B cell (primary cell): ENCODE data around the gene SFXN3.

ENCODE experiments used
- EZH2 ChIP-seq: IDR thresholded peaks from 2 replicates; pipeline ENCODE4 v1.6.1; 2012; ENCODE audit warnings: borderline replicate concordance, low read depth, mild to moderate bottlenecking, moderate library complexity, low read length; ENCODE audit not compliant: insufficient read depth, poor library complexity, severe bottlenecking
- TF ChIP-seq, protein P1 (sequence below): fragments of 200-600 bp; IDR thresholded peaks from one replicate; pipeline ENCODE4 v1.8.0; 2022; ENCODE audit warnings: antibody characterized with exemption, mild to moderate bottlenecking

- TF ChIP-seq, protein P1, sequence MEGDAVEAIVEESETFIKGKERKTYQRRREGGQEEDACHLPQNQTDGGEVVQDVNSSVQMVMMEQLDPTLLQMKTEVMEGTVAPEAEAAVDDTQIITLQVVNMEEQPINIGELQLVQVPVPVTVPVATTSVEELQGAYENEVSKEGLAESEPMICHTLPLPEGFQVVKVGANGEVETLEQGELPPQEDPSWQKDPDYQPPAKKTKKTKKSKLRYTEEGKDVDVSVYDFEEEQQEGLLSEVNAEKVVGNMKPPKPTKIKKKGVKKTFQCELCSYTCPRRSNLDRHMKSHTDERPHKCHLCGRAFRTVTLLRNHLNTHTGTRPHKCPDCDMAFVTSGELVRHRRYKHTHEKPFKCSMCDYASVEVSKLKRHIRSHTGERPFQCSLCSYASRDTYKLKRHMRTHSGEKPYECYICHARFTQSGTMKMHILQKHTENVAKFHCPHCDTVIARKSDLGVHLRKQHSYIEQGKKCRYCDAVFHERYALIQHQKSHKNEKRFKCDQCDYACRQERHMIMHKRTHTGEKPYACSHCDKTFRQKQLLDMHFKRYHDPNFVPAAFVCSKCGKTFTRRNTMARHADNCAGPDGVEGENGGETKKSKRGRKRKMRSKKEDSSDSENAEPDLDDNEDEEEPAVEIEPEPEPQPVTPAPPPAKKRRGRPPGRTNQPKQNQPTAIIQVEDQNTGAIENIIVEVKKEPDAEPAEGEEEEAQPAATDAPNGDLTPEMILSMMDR = no peak
- TF ChIP-seq EZH2 = no peak
Measured at GRCh38 chr10:100986623-100986951, 44.4 kb upstream of the SFXN3 start.
